ENCODE results near the gene RAB35.

GRCh38 chr12:120138366-120138765, 21.8 kb upstream of the RAB35 start:
- TF ChIP-seq CTCF (IDR thresholded peaks at IDR 0.05) (no peak), POLR2A (IDR thresholded peaks at IDR 0.05) (no peak)
